Measurements from ENCODE around the gene ROBO1. TPM values are rescaled to one million over a fixed set of nuclear protein-coding genes. Genes with fewer than 3 reads are reported as not detected.
A peak's percentile ranks its signal among the peaks of the same experiment; 100 is the strongest.
"Not testable (repeated sequence)": the region's sequence is repeated elsewhere in the genome, so short reads cannot be mapped to it uniquely, and the experiment has no call there.

Gene ROBO1
- total RNA-seq, 1 donor from 2014 or later = 43.7 TPM

DNA sequence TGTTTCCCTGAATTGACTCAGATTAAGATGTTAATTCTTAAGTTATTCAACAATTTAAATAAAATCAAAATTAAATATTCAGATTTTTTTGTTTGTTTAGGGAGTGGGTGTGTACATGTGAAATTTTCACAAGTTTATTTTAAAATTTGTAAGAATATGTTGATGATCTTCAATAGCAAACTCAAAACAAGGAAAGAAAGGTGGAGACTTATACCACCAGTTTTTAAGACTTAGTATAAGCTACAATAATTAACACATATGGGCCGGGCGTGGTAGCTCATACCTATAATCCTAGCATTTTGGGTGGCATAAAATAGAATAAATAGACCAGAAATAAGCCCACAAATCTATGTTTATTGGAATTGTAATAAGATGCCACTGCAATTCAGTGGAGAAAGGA lies 1084.5 kb downstream of the ROBO1 start:
- no peaks in the 10 kb centered on the region for H3K27me3 Mint-ChIP-seq (ENCODE audit: low read depth)
- no peak overlapping the region for H3K27ac Mint-ChIP-seq (ENCODE audit: unreplicated experiment)
- H3K36me3 Mint-ChIP-seq (ENCODE audit: low read depth) = peaks cover 1% of the 10 kb centered on the region
- TF ChIP-seq, protein P1, sequence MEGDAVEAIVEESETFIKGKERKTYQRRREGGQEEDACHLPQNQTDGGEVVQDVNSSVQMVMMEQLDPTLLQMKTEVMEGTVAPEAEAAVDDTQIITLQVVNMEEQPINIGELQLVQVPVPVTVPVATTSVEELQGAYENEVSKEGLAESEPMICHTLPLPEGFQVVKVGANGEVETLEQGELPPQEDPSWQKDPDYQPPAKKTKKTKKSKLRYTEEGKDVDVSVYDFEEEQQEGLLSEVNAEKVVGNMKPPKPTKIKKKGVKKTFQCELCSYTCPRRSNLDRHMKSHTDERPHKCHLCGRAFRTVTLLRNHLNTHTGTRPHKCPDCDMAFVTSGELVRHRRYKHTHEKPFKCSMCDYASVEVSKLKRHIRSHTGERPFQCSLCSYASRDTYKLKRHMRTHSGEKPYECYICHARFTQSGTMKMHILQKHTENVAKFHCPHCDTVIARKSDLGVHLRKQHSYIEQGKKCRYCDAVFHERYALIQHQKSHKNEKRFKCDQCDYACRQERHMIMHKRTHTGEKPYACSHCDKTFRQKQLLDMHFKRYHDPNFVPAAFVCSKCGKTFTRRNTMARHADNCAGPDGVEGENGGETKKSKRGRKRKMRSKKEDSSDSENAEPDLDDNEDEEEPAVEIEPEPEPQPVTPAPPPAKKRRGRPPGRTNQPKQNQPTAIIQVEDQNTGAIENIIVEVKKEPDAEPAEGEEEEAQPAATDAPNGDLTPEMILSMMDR (IDR thresholded peaks at IDR 0.05) = no peak
- peaks cover 6% of the 10 kb centered on the region for H3K9me3 Mint-ChIP-seq (ENCODE audit: low read depth)
- DNase-seq (ENCODE audit: low spot score) = no peak
- no peaks in the 10 kb centered on the region for H3K4me1 Mint-ChIP-seq (ENCODE audit: low read depth)
- H3K4me3 Mint-ChIP-seq (ENCODE audit: unreplicated experiment) = no peak overlapping the region

- not testable (repeated sequence) for H3K9me3 Mint-ChIP-seq (ENCODE audit: low read depth); H3K4me1 Mint-ChIP-seq (ENCODE audit: low read depth)
Observed at GRCh38 chr3:78675119-78675805, 1092.5 kb downstream of the ROBO1 start.

DNA sequence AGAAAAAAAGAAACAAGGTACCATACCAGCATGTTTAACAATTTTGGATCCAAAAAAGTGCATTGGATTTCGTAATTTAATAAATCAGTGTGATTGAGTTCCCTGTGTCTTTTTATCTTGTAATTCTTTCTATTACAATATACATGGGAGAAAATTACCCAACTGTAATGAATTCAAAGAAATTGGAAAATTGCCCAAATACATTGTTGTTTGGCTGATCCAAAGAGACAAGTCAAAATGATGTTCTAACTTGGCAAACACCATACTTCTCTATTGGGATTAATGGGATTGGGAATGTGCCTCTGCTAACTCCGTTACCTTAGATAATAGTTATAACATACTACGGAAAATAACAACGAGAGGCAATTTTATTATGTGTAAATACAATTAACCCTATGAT lies 1097.1 kb downstream of the ROBO1 start:
- Mint-ChIP-seq H3K36me3 (ENCODE audit: low read depth) (peaks cover 4% of the 10 kb centered on the region), H3K9me3 (ENCODE audit: low read depth) (no peaks in the 10 kb centered on the region)
- DNase-seq (ENCODE audit: low spot score) = no peak

More at GRCh38 chr3:78675119-78675805, 1092.5 kb downstream of the ROBO1 start:
- H3K36me3 Mint-ChIP-seq (ENCODE audit: low read depth); DNase-seq (ENCODE audit: low spot score); H3K27ac Mint-ChIP-seq (ENCODE audit: unreplicated experiment); H3K4me3 Mint-ChIP-seq (ENCODE audit: unreplicated experiment); H3K27me3 Mint-ChIP-seq (ENCODE audit: low read depth): not testable (repeated sequence)

DNA sequence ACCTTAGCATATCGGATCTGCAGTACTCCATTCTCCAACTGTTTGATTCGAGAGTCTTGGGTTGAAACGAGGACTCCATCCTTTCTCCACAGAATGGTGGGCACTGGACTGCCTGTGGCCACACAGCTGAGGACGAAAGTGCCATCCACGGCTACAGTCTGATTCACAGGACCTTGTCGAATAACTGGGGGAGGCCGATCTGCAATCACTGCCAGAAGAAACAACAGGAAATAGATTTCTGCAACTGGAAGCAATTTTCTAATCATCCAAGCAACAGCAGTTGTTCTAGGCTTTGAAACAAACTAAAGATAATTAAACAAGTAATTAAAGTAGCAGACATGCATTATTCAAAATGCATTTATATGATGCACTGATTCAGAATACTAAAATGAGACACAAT lies 1097.7 kb downstream of the ROBO1 start:
- peaks cover 12% of the 10 kb centered on the region for H3K4me1 Mint-ChIP-seq (ENCODE audit: low read depth)
- no peak overlapping the region for H3K4me3 Mint-ChIP-seq (ENCODE audit: unreplicated experiment)
- H3K27me3 Mint-ChIP-seq (ENCODE audit: low read depth) = no peaks in the 10 kb centered on the region
- H3K36me3 Mint-ChIP-seq (ENCODE audit: low read depth) = peaks cover 3% of the 10 kb centered on the region
- no peak for DNase-seq (ENCODE audit: low spot score)
- H3K9me3 Mint-ChIP-seq (ENCODE audit: low read depth) = no peaks in the 10 kb centered on the region
- no peak overlapping the region for H3K27ac Mint-ChIP-seq (ENCODE audit: unreplicated experiment)
- TF ChIP-seq, protein P1 (IDR thresholded peaks at IDR 0.05) = no peak

More for the DNA sequence above, 1097.1 kb downstream of the ROBO1 start:
- TF ChIP-seq, protein P1 (IDR thresholded peaks at IDR 0.05) = no peak
- Mint-ChIP-seq H3K27ac (ENCODE audit: unreplicated experiment) (no peak overlapping the region), H3K4me1 (ENCODE audit: low read depth) (peaks cover 12% of the 10 kb centered on the region), H3K27me3 (ENCODE audit: low read depth) (no peaks in the 10 kb centered on the region), H3K4me3 (ENCODE audit: unreplicated experiment) (no peak overlapping the region)

GRCh38 chr3:78668302-78668701 lies 1099.5 kb downstream of the ROBO1 start:
- H3K4me3 Mint-ChIP-seq (ENCODE audit: unreplicated experiment) = no peak overlapping the region
- H3K27me3 Mint-ChIP-seq (ENCODE audit: low read depth) = no peaks in the 10 kb centered on the region
- TF ChIP-seq, protein P1 (IDR thresholded peaks at IDR 0.05) = no peak
- no peaks in the 10 kb centered on the region for H3K9me3 Mint-ChIP-seq (ENCODE audit: low read depth)
- peaks cover 1% of the 10 kb centered on the region for H3K36me3 Mint-ChIP-seq (ENCODE audit: low read depth)
- H3K4me1 Mint-ChIP-seq (ENCODE audit: low read depth) = peaks cover 12% of the 10 kb centered on the region
- H3K27ac Mint-ChIP-seq (ENCODE audit: unreplicated experiment) = no peak overlapping the region
- no peak for DNase-seq (ENCODE audit: low spot score)

DNA sequence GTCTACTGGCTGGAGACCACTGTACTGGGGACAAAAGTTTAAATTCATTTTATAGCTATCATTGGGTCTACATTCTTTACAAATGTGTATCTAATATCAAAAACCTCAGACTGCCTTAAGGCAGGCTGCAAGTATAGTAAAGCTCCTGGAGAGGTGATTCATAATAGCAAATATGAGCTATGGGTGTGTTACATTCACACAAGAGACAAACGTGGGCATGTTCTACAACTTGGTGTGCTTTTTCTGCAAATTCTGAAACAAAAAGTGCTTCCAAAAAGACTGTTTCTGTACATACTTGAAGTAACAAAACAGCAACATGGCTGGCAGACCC lies 1101.4 kb downstream of the ROBO1 start:
- peak overlapping the region; percentile 55 for H3K27ac Mint-ChIP-seq (ENCODE audit: unreplicated experiment)
- H3K4me1 Mint-ChIP-seq (ENCODE audit: low read depth) = peaks cover 12% of the 10 kb centered on the region
- TF ChIP-seq, protein P1 (IDR thresholded peaks at IDR 0.05) = no peak
- H3K4me3 Mint-ChIP-seq (ENCODE audit: unreplicated experiment) = no peak overlapping the region
- no peaks in the 10 kb centered on the region for H3K27me3 Mint-ChIP-seq (ENCODE audit: low read depth)
- no peak for DNase-seq (ENCODE audit: low spot score)
- H3K36me3 Mint-ChIP-seq (ENCODE audit: low read depth) = peaks cover 1% of the 10 kb centered on the region
- no peaks in the 10 kb centered on the region for H3K9me3 Mint-ChIP-seq (ENCODE audit: low read depth)
